GM19467 (cell line): ENCODE data around the gene TCP11X2.
"Not testable (repeated sequence)": the region's sequence is repeated elsewhere in the genome, so short reads cannot be mapped to it uniquely, and the experiment has no call there.

Experiments
- ATAC-seq: cut with Tn5 transposase; IDR thresholded peaks from one replicate; pipeline ENCODE4 v1.9.1; 2021; ENCODE audit warnings: mild to moderate bottlenecking, moderate library complexity; ENCODE audit not compliant: unreplicated experiment

TCP11X2 gene

GRCh38 chrX:102471762-102472220 lies at the start of gene TCP11X2:
Gene TCP11X2 (minus strand): TSS chrX:102471812.
- ATAC-seq: not testable (repeated sequence)

GRCh38 chrX:102517326-102517725 lies 45.7 kb upstream of the TCP11X2 start:
- no peak for ATAC-seq

- ATAC-seq: peak; percentile 75
Measured at GRCh38 chrX:102515975-102516941, 44.6 kb upstream of the TCP11X2 start, which contains the start of gene TMSB15A. Gene TMSB15A (minus strand): TSS chrX:102516739.

GRCh38 chrX:102514536-102514935 lies 42.9 kb upstream of the TCP11X2 start:
- ATAC-seq: no peak

GRCh38 chrX:102498732-102499131 lies 27.1 kb upstream of the TCP11X2 start:
- ATAC-seq: no peak

- no peak for ATAC-seq
Measured at GRCh38 chrX:102491766-102492165, 20.2 kb upstream of the TCP11X2 start.

- ATAC-seq: not testable (repeated sequence)
Measured at GRCh38 chrX:102478765-102479164, 7.2 kb upstream of the TCP11X2 start.

GRCh38 chrX:102470215-102470614 lies 1.4 kb downstream of the TCP11X2 start:
- ATAC-seq: not testable (repeated sequence)

- not testable (repeated sequence) for ATAC-seq
Measured at GRCh38 chrX:102458615-102459014, 13.0 kb downstream of the TCP11X2 start.

GRCh38 chrX:102439908-102440307 lies 31.7 kb downstream of the TCP11X2 start, which contains the start of gene NXF2B:
Gene NXF2B (minus strand): TSS chrX:102440008. CDS start chrX:102380036, 59,972 bp downstream.
- not testable (repeated sequence) for ATAC-seq

GRCh38 chrX:102414493-102414892 lies 57.1 kb downstream of the TCP11X2 start:
- ATAC-seq: not testable (repeated sequence)
